ENCODE data around the gene NOTCH2. TPM values are rescaled to one million over a fixed set of nuclear protein-coding genes. Genes with fewer than 3 reads are reported as not detected.

NOTCH2 gene
- total RNA-seq, 1 experiment from 2014 or later = 53.7 TPM

- H3K9ac ChIP-seq (ENCODE audit: extremely low read depth, insufficient read length, low read length) = no peak overlapping the region
- WGBS (ENCODE audit: extremely low coverage, insufficient read length, low lambda C conversion rate) = no CpG with 5 or more reads among the region's 11 CpGs
- H3K14ac ChIP-seq (ENCODE audit: insufficient read depth, low read length) = no peak overlapping the region
- no peak overlapping the region for H2BK120ac ChIP-seq (ENCODE audit: low read depth, low read length, poor library complexity, severe bottlenecking)
- H4K8ac ChIP-seq (replicated peaks; ENCODE audit: insufficient read length, low read depth, low read length) = no peak overlapping the region
- H3K79me1 ChIP-seq (ENCODE audit: insufficient read depth, low read depth, low read length, poor library complexity, severe bottlenecking) = no peaks in the 10 kb centered on the region
- no peak overlapping the region for H2BK12ac ChIP-seq (ENCODE audit: insufficient read length, low read depth, low read length)
- no peak overlapping the region for H3T11ph ChIP-seq (ENCODE audit: low read length)
- no peak overlapping the region for H3K4me3 Mint-ChIP-seq
- H4K91ac ChIP-seq (ENCODE audit: insufficient read length, low read depth, low read length) = no peak overlapping the region
- H3K4me2 ChIP-seq (ENCODE audit: insufficient read depth, insufficient read length, low read length) = no peak overlapping the region
- no peaks in the 10 kb centered on the region for H3K79me2 ChIP-seq (ENCODE audit: insufficient read depth, low read length)
- no peak overlapping the region for H3K23ac ChIP-seq (ENCODE audit: insufficient read length, low read depth, low read length)
- H3K27me3 Mint-ChIP-seq (ENCODE audit: low read depth) = peaks cover 2% of the 10 kb centered on the region
- peak; percentile 88 for TF ChIP-seq CTCF (conservative IDR thresholded peaks at IDR 0.05)
- peaks cover 0 to 5% of the 10 kb centered on the region in 2 experiments; a peak in 1 of 5 replicates for H3K9me3 Mint-ChIP-seq
- H3K4me1 Mint-ChIP-seq = peaks cover 2 to 3% of the 10 kb centered on the region in 2 experiments; a peak in 2 of 4 replicates
- no peak overlapping the region for H2AK5ac ChIP-seq (ENCODE audit: insufficient read length, low read length)
- no peak overlapping the region for H3K18ac ChIP-seq (ENCODE audit: insufficient read length, low read depth, low read length)
- H3K4me1 ChIP-seq (ENCODE audit: insufficient read depth, low read length) = no peaks in the 10 kb centered on the region
- no peak overlapping the region for H3K27ac Mint-ChIP-seq
- no peaks in the 10 kb centered on the region for H3K23me2 ChIP-seq (ENCODE audit: insufficient read length, low read depth, low read length, poor library complexity, severe bottlenecking)
- H3K27me3 ChIP-seq (ENCODE audit: insufficient read depth, low read length) = no peaks in the 10 kb centered on the region
- H2BK15ac ChIP-seq (ENCODE audit: low read depth, low read length) = no peak overlapping the region
- no peak overlapping the region for H3K4ac ChIP-seq (ENCODE audit: low read depth, low read length)
- H2BK20ac ChIP-seq (ENCODE audit: low read depth, low read length, poor library complexity, severe bottlenecking) = no peak overlapping the region
- H3K27ac ChIP-seq (ENCODE audit: insufficient read length, low read depth, low read length) = no peak overlapping the region
- H4K5ac ChIP-seq (ENCODE audit: insufficient read length, low read depth, low read length) = no peak overlapping the region
- DNase-seq = peak; percentile 69
- no peak overlapping the region for H2BK5ac ChIP-seq (ENCODE audit: insufficient read length, low read length)
- no peaks in the 10 kb centered on the region for H4K20me1 ChIP-seq (ENCODE audit: control insufficient read depth, insufficient read depth, insufficient read length)
- H3K36me3 Mint-ChIP-seq (ENCODE audit: insufficient read depth in 1 of 3, low read depth in 3 of 3) = no peaks in the 10 kb centered on the region
- H2AFZ ChIP-seq (ENCODE audit: low read length) = no peak overlapping the region
- H3K56ac ChIP-seq (ENCODE audit: insufficient read length, low read depth, low read length) = no peak overlapping the region
- no peaks in the 10 kb centered on the region for H3K9me3 ChIP-seq (ENCODE audit: control insufficient read depth, low read depth, low read length)
Observed at GRCh38 chr1:119885903-119886783, 183.3 kb downstream of the NOTCH2 start.
